OCI-LY7 (cell line): ENCODE data around the gene PITPNM1. TPM values are rescaled to one million over a fixed set of nuclear protein-coding genes. Genes with fewer than 3 reads are reported as not detected.

Source experiments
- BruUV-seq: library from RNA; stranded (reverse); fragments of 400-500 nt; replicated peaks from 2 replicates; lab custom pipeline; 2021; lab: Mats Ljungman, UMichigan
- CTCF ChIA-PET: fragments of 300-600 bp; sonication (Branson Sonifier 250); formaldehyde crosslinking; loops from one replicate; lab custom pipeline; 2022; ENCODE audit warnings: antibody characterized with exemption; ENCODE audit not compliant: unreplicated experiment; lab: Charles Lee
- POLR2A ChIA-PET: fragments of 300-600 bp; sonication (Branson Sonifier 250); formaldehyde crosslinking; loops from one replicate; lab custom pipeline; 2022; ENCODE audit warnings: antibody characterized with exemption; lab: Charles Lee
- DNase-seq: peaks from one replicate; pipeline ENCODE4 v3.0.0-alpha.2; 2015; ENCODE audit warnings: low spot score
- H2AFZ ChIP-seq: fragments of 200-600 bp; sonication (generic), shearing (Covaris generic); 2 replicates; pipeline ENCODE4 v1.6.1; 2014; ENCODE audit warnings: mild to moderate bottlenecking, antibody characterized with exemption, low read length, moderate library complexity
- H3K27ac ChIP-seq: fragments of 200-600 bp; sonication (generic); 2 replicates; pipeline ENCODE4 v1.5.1; 2014; ENCODE audit warnings: mixed run types, low read depth, mild to moderate bottlenecking, moderate library complexity, low read length, inconsistent platforms; ENCODE audit not compliant: poor library complexity, severe bottlenecking
- H3K36me3 ChIP-seq: fragments of 200-600 bp; sonication (generic); 2 replicates; pipeline ENCODE4 v1.6.1; 2014; ENCODE audit warnings: mild to moderate bottlenecking, antibody characterized with exemption, low read length, moderate library complexity, mixed read lengths; ENCODE audit not compliant: insufficient read depth
- H3K4me1 ChIP-seq: fragments of 200-600 bp; sonication (generic); 2 replicates; pipeline ENCODE4 v1.5.1; 2014; ENCODE audit warnings: mild to moderate bottlenecking, low read length; ENCODE audit not compliant: insufficient read depth, poor library complexity, severe bottlenecking
- H3K4me2 ChIP-seq: fragments of 200-600 bp; sonication (generic); 2 replicates; pipeline ENCODE4 v1.6.1; 2014; ENCODE audit warnings: mild to moderate bottlenecking, low read length
- H3K4me3 ChIP-seq: fragments of 200-600 bp; sonication (generic); 2 replicates; pipeline ENCODE4 v1.5.1; 2014; ENCODE audit warnings: mild to moderate bottlenecking, low read depth, low read length; ENCODE audit not compliant: poor library complexity, severe bottlenecking
- H3K79me2 ChIP-seq: fragments of 200-600 bp; sonication (generic); 2 replicates; pipeline ENCODE4 v1.6.1; 2016; ENCODE audit warnings: low read depth, mild to moderate bottlenecking, low read length, moderate library complexity, mixed read lengths; ENCODE audit not compliant: insufficient read depth
- H3K9me2 ChIP-seq: fragments of 200-600 bp; sonication (generic); 2 replicates; pipeline ENCODE4 v1.6.1; 2016; ENCODE audit warnings: mild to moderate bottlenecking, low read length, mixed read lengths; ENCODE audit not compliant: insufficient read depth
- H3K9me3 ChIP-seq: fragments of 200-600 bp; sonication (generic); 2 replicates; pipeline ENCODE4 v1.6.1; 2014; ENCODE audit warnings: mild to moderate bottlenecking, mixed run types, low read length, mixed read lengths
- H4K20me1 ChIP-seq: fragments of 200-600 bp; sonication (generic); 2 replicates; pipeline ENCODE4 v1.6.1; 2014; ENCODE audit warnings: mild to moderate bottlenecking, antibody characterized with exemption, low read length, moderate library complexity, mixed read lengths; ENCODE audit not compliant: insufficient read depth
- EZH2phosphoT487 ChIP-seq: fragments of 200-600 bp; sonication (generic); IDR thresholded peaks from 2 replicates; pipeline ENCODE4 v1.6.1; 2018; ENCODE audit warnings: low read depth, borderline replicate concordance, mild to moderate bottlenecking, mixed run types, antibody characterized with exemption, low read length, moderate library complexity, mixed read lengths
- intact Hi-C: fragments of 100-400 bp; cut with micrococcal nuclease; formaldehyde crosslinking; loops from one replicate; pipeline ENCODE4 v1.10.0; 2022; ENCODE audit not compliant: unreplicated experiment
- total RNA-seq, 2 experiments: library from RNA; depleted of rRNA in 1 of 2; stranded (reverse); fragments of >200 nt in 1 of 2; shearing (Covaris generic) in 1 of 2; gene quantifications; 2 replicates each; pipeline ENCODE4 v1.2.3, GENCODE V29; 2014 to 2022
- TF ChIP-seq, protein P1 (sequence below): fragments of 200-600 bp; sonication (generic); conservative IDR thresholded peaks from 2 replicates; pipeline ENCODE4 v1.5.1; 2014; ENCODE audit warnings: mild to moderate bottlenecking, antibody characterized with exemption, low read length, moderate library complexity, mixed read lengths

The PITPNM1 gene
- total RNA-seq, 2 experiments from 2014 or later = 37.2 to 51.3 TPM

DNA sequence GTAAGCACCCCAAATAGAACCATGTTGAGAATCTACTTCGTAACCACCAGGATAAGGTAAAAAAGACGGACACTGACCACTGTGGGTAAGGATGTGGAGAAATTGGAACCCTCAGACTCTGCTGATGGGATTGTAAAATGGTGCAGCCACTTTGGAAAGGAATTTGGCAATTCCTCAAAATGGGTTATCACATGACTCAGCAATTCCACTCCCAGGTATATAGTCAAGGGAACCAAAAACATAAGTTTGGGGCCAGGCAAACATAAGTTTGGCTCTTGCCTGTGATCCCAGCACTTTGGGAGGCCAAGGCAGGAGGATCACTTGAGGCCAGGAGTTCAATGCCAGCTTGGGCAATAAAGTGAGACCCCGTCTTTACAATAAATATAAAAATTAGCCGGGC, 23.2 kb upstream of the PITPNM1 start:
- no peak for DNase-seq
- Histone ChIP-seq H3K4me1 (peaks cover 4% of the 10 kb centered on the region), H3K4me3 (no peak overlapping the region), H3K9me2 (no peaks in the 10 kb centered on the region), H3K9me3 (peaks cover 4% of the 10 kb centered on the region), H3K36me3 (no peaks in the 10 kb centered on the region), H3K4me2 (no peak overlapping the region), H3K79me2 (no peaks in the 10 kb centered on the region), H2AFZ (no peak overlapping the region), H3K27ac (no peak overlapping the region), H4K20me1 (no peaks in the 10 kb centered on the region)
- ChIA-PET POLR2A (no interaction called here), CTCF (no interaction called here)
- TF ChIP-seq, protein P1, sequence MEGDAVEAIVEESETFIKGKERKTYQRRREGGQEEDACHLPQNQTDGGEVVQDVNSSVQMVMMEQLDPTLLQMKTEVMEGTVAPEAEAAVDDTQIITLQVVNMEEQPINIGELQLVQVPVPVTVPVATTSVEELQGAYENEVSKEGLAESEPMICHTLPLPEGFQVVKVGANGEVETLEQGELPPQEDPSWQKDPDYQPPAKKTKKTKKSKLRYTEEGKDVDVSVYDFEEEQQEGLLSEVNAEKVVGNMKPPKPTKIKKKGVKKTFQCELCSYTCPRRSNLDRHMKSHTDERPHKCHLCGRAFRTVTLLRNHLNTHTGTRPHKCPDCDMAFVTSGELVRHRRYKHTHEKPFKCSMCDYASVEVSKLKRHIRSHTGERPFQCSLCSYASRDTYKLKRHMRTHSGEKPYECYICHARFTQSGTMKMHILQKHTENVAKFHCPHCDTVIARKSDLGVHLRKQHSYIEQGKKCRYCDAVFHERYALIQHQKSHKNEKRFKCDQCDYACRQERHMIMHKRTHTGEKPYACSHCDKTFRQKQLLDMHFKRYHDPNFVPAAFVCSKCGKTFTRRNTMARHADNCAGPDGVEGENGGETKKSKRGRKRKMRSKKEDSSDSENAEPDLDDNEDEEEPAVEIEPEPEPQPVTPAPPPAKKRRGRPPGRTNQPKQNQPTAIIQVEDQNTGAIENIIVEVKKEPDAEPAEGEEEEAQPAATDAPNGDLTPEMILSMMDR = no peak
- no peak for TF ChIP-seq EZH2phosphoT487
- intact Hi-C loops = no loop called here
- BruUV-seq = no TSS peak

DNA sequence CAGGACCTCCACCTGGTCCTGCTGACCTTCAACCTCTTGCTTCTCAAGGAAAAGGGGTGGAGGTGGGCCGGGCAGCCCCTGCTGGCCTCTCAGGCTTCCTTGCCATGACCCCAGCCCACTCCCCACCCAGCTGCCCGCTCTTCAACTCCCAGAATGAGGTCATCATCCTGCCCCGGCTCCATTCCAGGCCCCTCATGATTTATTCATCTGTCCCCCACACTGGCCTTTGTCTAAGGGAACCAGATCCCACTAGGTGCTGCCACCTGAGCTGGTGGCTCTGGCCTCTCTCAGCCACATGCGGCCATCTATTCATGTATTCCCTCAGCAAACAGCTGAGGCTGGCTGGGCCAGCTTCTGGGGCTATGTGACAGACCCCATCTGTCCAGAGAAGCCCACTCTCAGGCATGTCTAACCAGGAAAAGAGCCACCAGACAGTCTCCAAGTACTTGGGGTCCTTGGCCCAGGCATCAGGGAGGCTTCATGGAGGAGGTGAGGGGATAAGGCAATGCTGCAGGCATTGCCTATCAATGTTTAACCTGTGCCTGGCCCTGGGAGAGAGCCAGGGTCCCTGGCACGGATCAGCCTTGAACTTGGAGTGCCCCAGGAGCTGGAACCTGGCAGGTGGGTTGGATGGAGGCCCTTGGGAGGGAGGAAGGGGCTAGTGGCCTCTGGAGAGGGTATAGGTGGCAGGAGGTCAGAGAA, 20.3 kb upstream of the PITPNM1 start:
- Histone ChIP-seq H3K79me2 (no peaks in the 10 kb centered on the region), H3K4me3 (no peak overlapping the region), H3K36me3 (no peaks in the 10 kb centered on the region), H4K20me1 (no peaks in the 10 kb centered on the region), H3K4me2 (no peak overlapping the region), H3K9me2 (no peaks in the 10 kb centered on the region), H3K9me3 (no peaks in the 10 kb centered on the region), H3K4me1 (peaks cover 4% of the 10 kb centered on the region), H2AFZ (no peak overlapping the region), H3K27ac (no peak overlapping the region)
- DNase-seq = no peak
- intact Hi-C loops = no loop called here
- ChIA-PET CTCF (no interaction called here), POLR2A (no interaction called here)
- TF ChIP-seq, protein P1 = no peak
- no peak for TF ChIP-seq EZH2phosphoT487
- no TSS peak for BruUV-seq

GRCh38 chr11:67524480-67524808, 19.3 kb upstream of the PITPNM1 start:
- H3K9me3 ChIP-seq = no peaks in the 10 kb centered on the region
- no peak overlapping the region for H2AFZ ChIP-seq
- POLR2A ChIA-PET = no interaction called here
- H3K4me3 ChIP-seq = no peak overlapping the region
- H3K36me3 ChIP-seq = no peaks in the 10 kb centered on the region
- H3K4me2 ChIP-seq = no peak overlapping the region
- DNase-seq = no peak
- H3K9me2 ChIP-seq = no peaks in the 10 kb centered on the region
- no peak for TF ChIP-seq EZH2phosphoT487
- H3K27ac ChIP-seq = no peak overlapping the region
- CTCF ChIA-PET = no interaction called here
- intact Hi-C loops = no loop called here
- no peaks in the 10 kb centered on the region for H4K20me1 ChIP-seq
- no TSS peak for BruUV-seq
- H3K79me2 ChIP-seq = no peaks in the 10 kb centered on the region
- no peaks in the 10 kb centered on the region for H3K4me1 ChIP-seq
